GM21737 (cell line): ENCODE data around the gene PLIN4.
"Not testable (repeated sequence)": the region's sequence is repeated elsewhere in the genome, so short reads cannot be mapped to it uniquely, and the experiment has no call there.

Experiments used
- ATAC-seq: cut with Tn5 transposase; IDR thresholded peaks from one replicate; pipeline ENCODE4 v1.9.1; 2021; ENCODE audit warnings: mild to moderate bottlenecking, moderate library complexity; ENCODE audit not compliant: unreplicated experiment

The PLIN4 gene

GRCh38 chr19:4547303-4548237 is 29.3 kb upstream of the PLIN4 start:
- ATAC-seq: no peak

GRCh38 chr19:4543842-4544647 is 25.8 kb upstream of the PLIN4 start:
- no peak for ATAC-seq

DNA sequence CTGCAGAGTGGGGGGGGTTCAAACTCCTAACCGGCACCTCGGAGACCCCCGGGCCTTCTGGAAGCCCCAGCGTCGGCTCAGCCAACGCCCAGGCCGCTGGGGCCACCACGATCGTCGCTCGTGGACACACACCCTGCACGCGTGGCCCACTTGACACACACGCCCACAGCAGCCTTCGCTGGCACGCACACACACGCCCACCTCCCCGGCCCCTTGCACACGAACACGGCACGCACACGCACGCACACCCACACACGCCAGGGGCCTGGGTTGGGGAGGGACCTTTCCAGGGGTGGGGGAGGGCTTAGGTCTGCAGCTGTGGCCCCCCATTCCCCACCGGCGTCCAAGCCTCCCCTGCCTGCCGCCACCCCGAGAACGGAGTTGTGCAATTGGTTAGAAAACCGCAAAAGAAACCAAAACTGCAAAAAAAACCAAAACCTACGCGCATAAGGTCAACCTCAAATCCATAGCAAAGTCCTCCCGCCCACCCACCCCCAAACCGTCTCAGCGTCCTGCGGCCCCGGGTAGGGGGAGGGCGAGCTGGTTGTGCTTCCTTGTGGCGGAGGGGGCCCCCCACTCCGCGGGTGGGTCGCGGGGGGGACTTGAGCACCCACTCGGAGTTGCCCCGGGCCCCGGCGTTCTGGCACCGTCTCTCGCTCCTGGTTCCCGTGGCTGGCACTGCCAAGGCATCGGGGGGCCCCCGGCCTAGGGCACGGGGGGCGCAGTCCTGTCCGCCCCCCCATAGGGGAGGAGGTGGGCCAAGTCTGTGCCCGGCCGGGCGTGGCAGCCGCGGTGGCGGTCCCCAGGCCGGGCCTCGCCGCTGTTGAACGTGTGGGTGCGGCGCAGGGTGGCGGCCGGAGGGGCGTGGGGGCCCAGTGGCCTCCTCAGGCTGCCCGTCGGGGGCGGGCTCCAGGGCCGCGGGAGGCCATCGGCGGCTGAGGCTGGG is 24.9 kb upstream of the PLIN4 start:
- no peak for ATAC-seq

- not testable (repeated sequence) for ATAC-seq
These were observed 23.5 kb upstream of the PLIN4 start for GRCh38 chr19:4541806-4542145.

DNA sequence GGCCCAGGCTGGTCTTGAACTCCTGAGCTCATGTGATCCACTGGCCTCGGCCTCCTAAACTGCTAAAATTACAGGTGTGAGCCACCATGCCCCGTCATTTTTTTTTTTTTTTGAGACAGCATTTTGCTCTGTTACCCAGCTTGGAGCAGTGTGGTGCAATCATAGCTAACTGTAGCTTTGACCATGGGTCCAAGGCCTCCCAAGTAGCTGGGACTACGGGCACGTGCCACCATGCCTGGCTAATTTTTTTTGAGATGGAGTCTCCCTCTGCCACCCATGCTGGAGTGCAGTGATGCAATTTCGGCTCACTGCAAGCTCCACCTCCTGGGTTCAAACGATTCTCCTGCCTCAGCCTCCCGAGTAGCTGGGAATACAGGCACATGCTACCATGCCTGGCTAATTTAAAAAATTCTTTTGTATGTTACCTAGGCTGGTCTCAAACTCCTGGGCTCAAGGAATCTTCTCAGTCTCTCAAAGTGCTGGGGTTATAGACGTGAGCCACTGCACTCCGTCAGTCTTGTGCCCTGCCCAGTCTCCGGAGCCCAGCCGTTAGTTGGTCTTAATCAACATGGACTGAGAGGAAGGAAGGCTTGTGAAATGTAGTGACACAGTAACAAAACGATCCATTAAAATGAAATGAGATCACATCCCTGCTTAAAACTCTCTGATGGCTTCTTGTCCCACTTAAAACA is 23.0 kb upstream of the PLIN4 start:
- ATAC-seq: no peak

DNA sequence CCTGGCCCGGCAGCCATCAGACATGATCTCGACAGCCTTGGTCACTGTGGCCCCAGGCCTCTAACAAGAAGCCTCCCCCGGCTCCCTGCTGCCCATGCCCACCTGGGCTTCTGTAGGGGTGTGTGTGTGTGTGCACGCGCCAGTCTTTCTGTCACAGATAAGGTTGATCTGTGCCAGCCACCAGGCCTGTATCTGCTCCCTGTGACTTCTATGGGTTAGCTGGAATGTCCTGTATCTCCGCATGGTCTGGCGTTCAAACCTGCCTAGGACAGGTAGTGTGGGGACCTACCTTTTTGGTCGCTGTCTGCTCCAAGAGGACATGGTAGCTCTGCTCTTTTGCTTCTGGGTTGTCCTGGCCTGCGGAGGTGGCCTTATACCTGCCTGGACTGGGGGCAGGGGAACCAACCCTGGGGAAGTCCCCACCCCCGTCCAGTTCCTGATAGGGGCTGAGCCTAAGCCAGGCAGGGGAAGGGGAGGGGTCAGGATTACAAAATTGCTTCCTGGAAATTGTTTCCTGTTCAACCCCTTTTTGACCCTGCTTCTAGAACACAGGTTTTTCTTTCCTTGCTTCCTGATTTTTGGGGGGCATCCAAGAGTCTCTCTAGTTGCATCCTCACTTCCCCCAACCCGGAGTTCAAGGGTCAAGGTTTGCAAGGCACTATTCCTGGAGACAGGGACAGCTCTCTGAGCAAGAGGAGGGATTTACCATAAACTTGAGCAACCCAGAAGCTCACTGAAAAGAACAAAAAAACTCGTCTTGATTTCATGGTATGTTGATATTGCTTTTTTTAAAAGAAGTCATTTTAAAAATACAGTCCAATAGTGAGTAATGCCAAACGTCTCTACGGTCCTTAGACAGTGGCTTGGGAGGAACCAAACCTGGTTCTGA is 21.7 kb upstream of the PLIN4 start, which contains the start of gene LRG1:
Gene LRG1, minus strand, starts transcription at position 344 of the 889 bp plus-strand sequence. Its CDS starts 23 bp downstream, at position 321.
- ATAC-seq: no peak

- ATAC-seq: no peak
These were observed 20.9 kb upstream of the PLIN4 start for GRCh38 chr19:4539169-4539692.

DNA sequence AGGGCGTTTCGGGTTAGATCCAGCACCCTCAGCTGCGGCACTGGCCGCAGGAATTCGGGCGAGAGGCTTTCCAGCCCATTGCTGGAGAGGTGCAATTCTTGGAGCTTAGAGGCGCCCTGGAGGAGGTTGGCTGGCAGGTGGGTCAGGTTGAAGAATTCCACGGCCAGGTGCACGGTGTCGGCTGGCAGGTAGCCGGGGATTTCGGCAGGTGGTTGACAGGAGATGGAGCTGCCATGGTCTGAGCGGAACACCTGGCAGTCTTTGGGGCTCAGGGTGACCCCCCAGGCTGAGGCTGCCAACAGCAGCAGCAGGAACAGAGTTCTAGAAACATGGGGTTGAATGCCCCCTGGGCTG is 20.3 kb upstream of the PLIN4 start:
- no peak for ATAC-seq

GRCh38 chr19:4537953-4538600 is 19.8 kb upstream of the PLIN4 start:
- ATAC-seq: no peak

DNA sequence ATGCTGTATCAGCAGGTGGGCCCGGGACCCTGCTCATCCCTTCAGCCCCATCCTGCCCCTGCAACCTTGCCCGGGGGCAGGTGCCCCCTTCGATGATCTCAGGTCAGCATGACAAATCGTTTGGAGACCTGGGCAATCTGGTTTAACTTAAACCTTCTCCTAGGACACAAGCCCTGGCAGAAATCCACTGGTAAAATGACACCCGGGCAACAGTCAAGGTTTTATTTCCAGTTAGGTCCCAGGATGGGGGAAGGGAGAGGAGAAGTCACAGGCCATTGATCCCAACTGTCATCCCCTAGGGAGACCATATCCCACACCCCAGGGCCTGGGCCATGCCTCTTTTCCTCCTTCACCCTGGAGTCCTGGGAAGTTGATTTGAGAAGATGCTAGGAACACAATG is 18.5 kb upstream of the PLIN4 start:
- ATAC-seq: no peak

DNA sequence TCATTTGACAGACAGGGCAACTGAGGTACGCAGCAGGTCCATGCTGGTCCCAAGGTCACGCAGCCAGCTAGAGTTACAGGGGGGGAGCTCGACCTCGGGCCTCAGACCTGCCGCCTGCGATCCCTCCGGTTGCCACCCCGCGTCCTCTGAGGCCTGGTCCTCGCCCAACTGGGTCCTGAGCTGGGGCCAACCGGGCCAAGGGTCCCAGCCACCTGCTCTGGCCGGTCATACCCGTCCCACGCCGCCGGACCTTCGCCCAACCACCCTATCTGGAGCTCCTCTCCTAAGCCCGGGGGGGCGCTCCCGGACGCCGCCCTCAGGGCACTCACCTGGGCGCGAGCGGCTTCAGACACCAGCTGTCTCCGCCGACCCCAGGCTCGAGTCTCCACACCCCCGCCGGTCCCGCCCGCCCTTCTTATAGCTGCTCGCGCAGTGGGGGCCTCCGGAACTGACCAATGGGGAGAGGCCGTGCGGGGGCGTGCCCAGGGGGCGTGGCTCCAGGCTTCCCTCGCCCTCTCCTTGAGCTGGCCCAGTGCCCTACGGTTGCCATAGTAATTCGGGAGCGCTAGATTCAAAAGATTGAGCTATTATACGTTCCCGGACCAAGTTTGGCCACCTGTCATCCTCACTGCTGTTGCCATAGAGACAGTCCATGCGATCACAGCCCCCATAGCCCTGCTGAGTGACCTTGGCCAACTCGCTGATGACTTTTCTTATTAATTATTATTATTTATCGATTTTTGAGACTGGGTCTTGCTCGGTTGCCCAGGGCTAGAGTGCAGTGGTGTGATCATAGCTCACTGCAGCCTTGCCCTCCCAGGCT is 16.8 kb upstream of the PLIN4 start, which contains the start of gene PLIN5:
Gene PLIN5, minus strand, starts transcription at position 389 of the 823 bp plus-strand sequence. CDS start 1,150 bp downstream, outside the sequence.
- ATAC-seq: no peak

DNA sequence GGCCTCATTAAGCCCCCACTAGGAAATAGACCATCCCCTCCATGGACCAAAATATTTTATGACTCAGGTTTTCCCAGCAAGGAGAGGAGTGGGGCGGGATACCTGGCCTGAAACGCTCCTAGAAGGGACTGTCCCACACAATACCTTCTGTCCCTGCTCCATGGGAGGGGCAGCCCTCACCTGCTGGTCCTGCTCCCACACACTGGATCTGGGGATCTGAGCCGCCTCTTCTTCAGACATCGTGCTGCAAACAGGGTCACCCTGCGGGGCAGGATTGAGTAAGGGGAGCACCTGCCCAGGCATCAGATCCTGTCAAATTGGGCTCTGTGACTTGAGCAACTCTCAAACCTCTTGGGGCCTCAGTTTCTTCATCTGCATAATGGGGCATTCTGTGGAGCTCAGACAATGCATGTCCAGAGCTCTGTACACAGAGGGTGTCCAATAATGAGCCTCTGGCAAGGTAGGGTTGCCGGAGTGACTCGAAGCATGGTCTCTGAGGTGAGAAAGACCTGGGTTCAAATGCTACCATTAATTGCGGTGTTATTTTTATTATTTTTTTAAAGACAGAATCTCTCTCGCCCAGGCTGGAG is 15.6 kb upstream of the PLIN4 start:
- ATAC-seq: no peak

DNA sequence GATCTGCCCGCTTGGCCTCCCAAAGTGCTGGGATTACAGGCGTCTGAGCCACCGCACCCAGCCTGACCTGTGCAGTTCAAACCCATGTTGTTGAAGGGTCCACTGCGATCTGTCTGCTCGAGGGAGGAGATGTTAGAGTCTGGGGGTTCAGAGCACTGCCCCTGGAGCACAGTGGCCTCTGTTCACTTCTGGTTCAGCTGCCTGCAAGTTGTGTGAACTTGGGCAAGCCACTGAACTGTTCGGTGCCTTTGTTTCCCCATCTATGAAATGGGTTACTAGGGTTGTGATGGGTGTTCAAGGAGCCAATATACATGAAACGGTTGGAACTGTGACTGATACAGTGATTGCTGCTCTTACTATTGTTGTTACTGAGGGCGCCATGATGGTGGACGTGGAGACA is 15.0 kb upstream of the PLIN4 start:
- ATAC-seq: no peak

DNA sequence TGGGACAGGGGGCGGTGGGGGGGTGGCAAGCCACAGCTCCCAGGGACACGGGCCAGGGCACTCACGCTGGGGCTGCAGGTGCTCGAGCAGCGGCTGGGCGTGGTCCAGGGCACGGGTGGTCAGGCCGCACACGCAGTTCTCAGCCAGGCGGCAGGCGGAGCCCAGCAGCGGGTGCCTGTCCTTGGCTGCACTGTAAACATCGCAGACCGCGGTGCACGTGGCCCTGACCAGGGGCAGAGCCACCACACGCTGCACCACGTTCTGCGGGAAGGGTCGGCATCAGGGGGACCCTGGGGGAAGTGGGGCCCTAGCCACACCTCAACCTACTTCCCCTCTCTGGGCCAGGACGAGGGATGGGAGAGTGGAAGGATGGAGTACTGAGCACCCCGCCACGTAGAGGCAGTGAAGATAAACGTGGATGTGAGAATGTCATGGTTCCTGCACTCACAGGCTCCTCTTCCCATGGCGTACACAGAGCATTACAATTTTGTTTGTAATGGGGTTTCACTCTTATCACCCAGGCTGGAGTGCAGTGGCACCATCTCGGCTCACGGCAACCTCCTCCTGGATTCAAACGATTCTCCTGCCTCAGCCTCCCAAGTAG is 13.4 kb upstream of the PLIN4 start:
- no peak for ATAC-seq

DNA sequence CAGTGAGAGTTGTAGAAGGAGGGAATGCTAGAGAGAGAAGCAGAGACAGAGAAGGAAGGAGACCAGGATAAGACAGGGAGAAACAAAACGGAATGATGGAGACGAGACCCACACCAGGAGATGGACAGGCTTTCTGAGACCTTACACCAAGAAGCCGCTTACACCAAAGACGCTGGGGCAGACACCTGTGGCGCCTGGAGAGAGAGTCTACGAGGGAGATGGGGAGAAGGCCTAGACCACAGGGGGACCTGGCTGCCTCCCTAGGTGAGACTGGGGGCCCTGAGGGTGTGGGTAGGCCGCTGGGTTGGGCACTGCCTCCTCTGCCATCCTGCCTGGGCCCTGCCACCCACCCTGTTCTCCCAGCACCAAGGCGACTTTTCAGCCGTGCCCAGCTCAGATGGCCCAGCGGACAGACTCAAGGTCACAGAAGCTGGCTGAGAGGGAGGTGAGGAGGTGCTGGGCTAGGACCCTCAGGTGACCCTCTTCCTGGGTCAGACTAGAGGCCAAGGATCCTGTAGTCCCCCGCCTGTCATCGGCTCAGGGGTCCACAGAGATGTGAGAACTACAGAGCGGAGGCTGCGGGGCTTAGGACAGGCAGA is 11.7 kb upstream of the PLIN4 start:
- no peak for ATAC-seq

DNA sequence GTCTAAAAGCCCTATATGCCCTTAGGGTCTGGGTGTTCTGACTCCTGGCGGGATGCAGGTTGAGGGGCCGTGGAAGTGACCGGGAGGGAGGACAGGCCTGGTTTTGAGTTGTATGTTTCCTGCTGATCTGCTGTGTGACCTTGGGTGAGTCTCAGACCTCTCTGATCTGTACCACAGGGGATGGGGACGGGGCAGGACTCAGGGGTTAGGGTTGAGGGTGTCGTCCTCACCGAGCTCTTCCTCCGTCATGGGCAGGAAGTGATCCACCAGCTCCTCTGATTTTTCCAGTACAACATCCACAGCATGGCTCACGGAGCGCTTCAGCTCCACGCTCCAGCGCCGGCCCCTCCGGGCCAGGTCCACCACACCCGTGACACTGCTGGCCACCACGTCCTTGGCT is 10.6 kb upstream of the PLIN4 start:
- ATAC-seq: no peak
